ENCODE data around the gene SLC9A2. TPM values are rescaled to one million over a fixed set of nuclear protein-coding genes. Genes with fewer than 3 reads are reported as not detected.

The SLC9A2 gene
- total RNA-seq, 4 donors from 2014 or later: 12.4 to 20.7 (median 20.0) TPM

DNA sequence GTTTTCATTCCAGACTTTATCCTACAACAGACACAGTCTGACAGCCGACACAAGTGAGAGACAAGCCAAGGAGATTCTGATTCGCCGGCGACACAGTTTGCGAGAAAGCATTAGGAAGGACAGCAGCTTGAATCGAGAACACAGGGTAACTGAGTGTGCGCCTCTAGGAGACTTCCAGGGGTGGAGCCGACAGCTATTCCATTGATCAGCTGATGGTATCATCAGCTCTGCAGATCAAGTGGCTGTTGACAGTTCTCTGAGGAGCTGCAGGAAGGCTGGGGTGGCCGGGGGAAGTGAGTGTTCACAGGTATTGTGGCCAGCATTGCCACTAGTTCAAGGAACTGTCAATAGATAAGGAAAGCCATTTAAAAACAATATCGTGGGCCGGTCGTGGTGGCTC is 85.2 kb downstream of the SLC9A2 start:
- Histone ChIP-seq H3K36me3 (peaks cover 0 to 5% (median 0%) of the 10 kb centered on the region in 3 donors), H3K4me1 (no peaks in the 10 kb centered on the region), H3K4me3 (no peak overlapping the region), H3K27ac (no peak overlapping the region), H3K9me3 (no peaks in the 10 kb centered on the region), H3K27me3 (no peaks in the 10 kb centered on the region)
- TF ChIP-seq POLR2A (IDR thresholded peaks at IDR 0.05): no peak
- TF ChIP-seq, protein P1, sequence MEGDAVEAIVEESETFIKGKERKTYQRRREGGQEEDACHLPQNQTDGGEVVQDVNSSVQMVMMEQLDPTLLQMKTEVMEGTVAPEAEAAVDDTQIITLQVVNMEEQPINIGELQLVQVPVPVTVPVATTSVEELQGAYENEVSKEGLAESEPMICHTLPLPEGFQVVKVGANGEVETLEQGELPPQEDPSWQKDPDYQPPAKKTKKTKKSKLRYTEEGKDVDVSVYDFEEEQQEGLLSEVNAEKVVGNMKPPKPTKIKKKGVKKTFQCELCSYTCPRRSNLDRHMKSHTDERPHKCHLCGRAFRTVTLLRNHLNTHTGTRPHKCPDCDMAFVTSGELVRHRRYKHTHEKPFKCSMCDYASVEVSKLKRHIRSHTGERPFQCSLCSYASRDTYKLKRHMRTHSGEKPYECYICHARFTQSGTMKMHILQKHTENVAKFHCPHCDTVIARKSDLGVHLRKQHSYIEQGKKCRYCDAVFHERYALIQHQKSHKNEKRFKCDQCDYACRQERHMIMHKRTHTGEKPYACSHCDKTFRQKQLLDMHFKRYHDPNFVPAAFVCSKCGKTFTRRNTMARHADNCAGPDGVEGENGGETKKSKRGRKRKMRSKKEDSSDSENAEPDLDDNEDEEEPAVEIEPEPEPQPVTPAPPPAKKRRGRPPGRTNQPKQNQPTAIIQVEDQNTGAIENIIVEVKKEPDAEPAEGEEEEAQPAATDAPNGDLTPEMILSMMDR (IDR thresholded peaks at IDR 0.05): no peak
- no peak for DNase-seq

DNA sequence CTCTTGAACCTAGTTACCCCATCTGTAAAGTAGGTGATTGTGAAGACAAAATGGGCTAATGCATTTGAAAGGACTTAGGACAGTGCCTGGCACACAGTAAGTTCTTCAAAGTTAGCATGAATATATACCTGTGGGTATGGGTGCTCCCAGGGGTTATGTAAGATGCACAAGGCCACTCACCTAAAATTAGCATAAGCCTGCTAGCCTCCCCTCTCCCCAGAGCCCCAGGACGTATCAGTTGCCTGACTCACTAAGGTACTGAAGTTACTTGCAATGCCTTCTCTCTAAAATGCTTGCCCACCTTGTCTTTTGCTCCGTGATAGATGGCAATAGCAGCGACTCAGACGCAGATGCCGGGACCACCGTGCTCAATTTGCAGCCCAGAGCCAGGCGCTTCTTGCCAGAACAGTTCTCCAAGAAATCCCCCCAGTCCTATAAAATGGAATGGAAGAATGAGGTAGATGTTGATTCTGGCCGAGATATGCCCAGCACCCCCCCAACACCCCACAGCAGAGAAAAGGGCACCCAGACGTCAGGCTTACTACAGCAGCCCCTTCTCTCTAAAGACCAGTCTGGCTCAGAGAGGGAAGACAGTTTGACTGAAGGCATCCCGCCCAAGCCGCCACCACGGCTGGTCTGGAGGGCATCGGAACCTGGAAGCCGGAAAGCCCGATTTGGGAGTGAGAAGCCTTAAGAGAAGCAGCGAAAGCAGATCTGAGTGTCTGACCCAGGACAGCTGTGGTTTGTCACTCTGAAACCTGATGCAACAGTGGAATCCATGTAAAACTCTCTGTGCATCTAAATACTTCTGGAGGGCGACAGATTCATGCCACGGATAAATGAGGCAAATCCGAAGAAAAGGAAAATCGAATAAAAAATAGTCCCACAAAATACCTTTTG is 88.7 kb downstream of the SLC9A2 start:
- Histone ChIP-seq H3K36me3 (peaks cover 0 to 5% (median 0%) of the 10 kb centered on the region in 3 donors), H3K27ac (no peak overlapping the region), H3K4me3 (no peak overlapping the region), H3K4me1 (no peaks in the 10 kb centered on the region), H3K9me3 (no peaks in the 10 kb centered on the region), H3K27me3 (no peaks in the 10 kb centered on the region)
- no peak for DNase-seq
- TF ChIP-seq, protein P1 (IDR thresholded peaks at IDR 0.05): no peak
- TF ChIP-seq POLR2A (IDR thresholded peaks at IDR 0.05): no peak

DNA sequence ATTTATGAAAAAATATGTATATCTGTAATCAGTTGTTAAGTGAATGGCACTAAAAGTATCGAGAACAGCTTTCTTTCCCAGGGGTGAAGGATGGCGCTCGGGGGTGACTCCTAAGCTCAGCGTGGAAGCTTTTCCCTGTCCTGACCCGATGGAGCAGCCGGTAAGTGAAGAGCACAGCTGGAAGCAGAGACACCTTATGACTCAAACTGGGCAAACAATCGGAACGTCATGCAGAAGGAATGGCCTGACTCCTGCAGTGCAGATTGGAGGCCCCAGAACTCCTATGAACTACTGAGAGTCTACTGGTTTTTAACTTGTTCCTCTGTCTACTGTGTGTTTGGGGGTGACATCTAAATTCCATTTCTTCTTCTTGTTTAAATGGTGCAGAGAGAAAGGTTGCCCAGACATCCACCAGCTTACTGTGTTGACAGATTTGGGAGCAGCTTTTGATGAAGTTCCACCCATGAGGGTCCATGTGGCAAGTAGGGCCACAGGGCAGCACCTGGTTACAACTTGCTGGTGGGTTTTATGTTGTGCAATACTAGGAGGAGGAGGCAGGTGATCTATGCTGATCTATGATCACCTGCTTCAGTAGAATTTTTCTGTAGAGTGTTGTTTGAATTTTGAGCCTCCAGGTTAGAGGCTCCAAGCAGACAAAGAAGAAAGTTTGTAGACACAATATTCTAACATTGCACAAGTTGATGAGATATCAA is 89.7 kb downstream of the SLC9A2 start:
- no peaks in the 10 kb centered on the region for H3K27me3 ChIP-seq
- H3K4me1 ChIP-seq: no peaks in the 10 kb centered on the region
- H3K4me3 ChIP-seq: no peak overlapping the region
- DNase-seq: no peak
- peaks cover 0 to 5% (median 0%) of the 10 kb centered on the region in 3 donors for H3K36me3 ChIP-seq
- H3K27ac ChIP-seq: no peak overlapping the region
- H3K9me3 ChIP-seq: no peaks in the 10 kb centered on the region
- TF ChIP-seq, protein P1 (IDR thresholded peaks at IDR 0.05): no peak
- no peak for TF ChIP-seq POLR2A (IDR thresholded peaks at IDR 0.05)

DNA sequence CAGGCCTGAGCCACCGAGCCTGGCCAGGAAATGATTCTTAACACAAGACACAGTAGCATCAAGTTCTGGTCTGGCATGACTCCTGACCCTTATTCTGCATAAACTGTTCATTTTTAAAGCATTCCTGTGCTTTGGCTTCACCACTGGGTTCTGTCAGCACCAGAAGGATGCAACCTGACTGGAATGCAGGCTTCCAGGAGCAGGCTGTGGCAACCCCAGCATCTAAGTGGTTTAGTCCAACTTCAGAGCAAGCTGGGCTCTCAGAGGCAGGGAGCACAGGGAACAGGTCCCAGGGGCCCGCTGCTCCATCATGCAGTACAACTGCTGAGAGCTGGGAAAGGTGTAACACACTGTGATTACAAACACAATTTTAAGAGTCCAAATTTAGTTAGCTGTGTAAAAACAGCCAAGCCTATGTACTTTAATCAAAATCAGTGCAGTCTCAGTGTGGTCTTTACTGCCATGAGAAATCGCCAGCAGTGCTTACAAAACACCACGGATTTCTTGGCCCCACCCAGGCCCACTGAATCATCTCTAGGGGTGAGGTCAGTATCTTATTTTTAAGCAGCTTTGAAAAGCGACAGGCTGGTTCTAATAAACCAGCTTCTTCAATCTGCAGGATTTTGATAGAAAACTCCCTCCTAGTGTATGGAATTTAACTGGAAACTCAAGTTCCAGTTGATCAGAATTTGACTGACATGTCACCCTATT is 98.1 kb downstream of the SLC9A2 start:
- peaks cover 0 to 48% (median 0%) of the 10 kb centered on the region in 3 donors for H3K36me3 ChIP-seq
- no peak overlapping the region for H3K4me3 ChIP-seq
- no peaks in the 10 kb centered on the region for H3K27me3 ChIP-seq
- H3K4me1 ChIP-seq: no peaks in the 10 kb centered on the region
- TF ChIP-seq POLR2A (IDR thresholded peaks at IDR 0.05): no peak
- TF ChIP-seq, protein P1 (IDR thresholded peaks at IDR 0.05): no peak
- no peak for DNase-seq
- no peaks in the 10 kb centered on the region for H3K9me3 ChIP-seq
- H3K27ac ChIP-seq: no peak overlapping the region

Data from Peyer's patch (tissue), 4 donors.